CD4-positive, alpha-beta memory T cell (primary cell): ENCODE data around the gene CELF2. TPM values are rescaled to one million over a fixed set of nuclear protein-coding genes. Genes with fewer than 3 reads are reported as not detected.

Experiments
- CTCF ChIA-PET: fragments of 350-600 bp; sonication (Branson Sonifier 250); formaldehyde crosslinking; loops from one replicate; lab custom pipeline; 2021; ENCODE audit warnings: inconsistent platforms; ENCODE audit not compliant: partially characterized antibody; lab: Charles Lee
- POLR2A ChIA-PET: fragments of 350-600 bp; sonication (Branson Sonifier 250); formaldehyde crosslinking; loops from one replicate; lab custom pipeline; 2021; ENCODE audit not compliant: partially characterized antibody; lab: Charles Lee
- DNase-seq, 5 donors: peaks; one replicate each; pipeline versions ENCODE4 v3.0.0 to v3.0.0-alpha.2; 2020 to 2022; ENCODE audit warnings: mixed read lengths in 1 of 5
- H3K27ac ChIP-seq: one replicate; pipeline ENCODE4 v1.7.0; 2013; ENCODE audit warnings: low read depth, low read length
- H3K27me3 ChIP-seq: 2 replicates; pipeline ENCODE4 v1.7.0; 2013; ENCODE audit warnings: mild to moderate bottlenecking, low read length, moderate library complexity; ENCODE audit not compliant: insufficient read depth
- H3K36me3 ChIP-seq: 2 replicates; pipeline ENCODE4 v1.7.0; 2013; ENCODE audit warnings: mild to moderate bottlenecking, low read length, moderate library complexity; ENCODE audit not compliant: insufficient read depth
- H3K4me1 ChIP-seq: 2 replicates; pipeline ENCODE4 v1.7.0; 2013; ENCODE audit warnings: mild to moderate bottlenecking, low read length, moderate library complexity; ENCODE audit not compliant: insufficient read depth
- H3K4me3 ChIP-seq, 2 donors: one replicate each; pipeline ENCODE4 v1.7.0; 2013; ENCODE audit warnings: low read length in 2 of 2, mild to moderate bottlenecking in 1 of 2
- H3K9me3 ChIP-seq, 2 donors: one replicate each; pipeline ENCODE4 v1.7.0; 2013; ENCODE audit warnings: low read length in 2 of 2, control low read depth in 1 of 2; ENCODE audit not compliant: control insufficient read depth in 1 of 2
- H3K27ac Mint-ChIP-seq, 7 donors: one replicate each; pipeline ENCODE4 v1.8.0; 2020 to 2021; ENCODE audit warnings: mixed read lengths in 7 of 7, mild to moderate bottlenecking in 6 of 7, inconsistent platforms in 3 of 7, moderate library complexity in 3 of 7
- H3K27me3 Mint-ChIP-seq, 2 donors: one replicate each; pipeline ENCODE4 v1.8.0; 2020 to 2021; ENCODE audit warnings: mixed read lengths in 2 of 2
- H3K36me3 Mint-ChIP-seq, 2 donors: one replicate each; pipeline ENCODE4 v1.8.0; 2020 to 2021; ENCODE audit warnings: mixed read lengths in 2 of 2, inconsistent platforms in 1 of 2, mild to moderate bottlenecking in 1 of 2
- H3K4me1 Mint-ChIP-seq, 4 donors: one replicate each; pipeline ENCODE4 v1.8.0; 2020 to 2021; ENCODE audit warnings: mixed read lengths in 4 of 4, mild to moderate bottlenecking in 1 of 4
- H3K4me3 Mint-ChIP-seq, 8 donors: one replicate each; pipeline ENCODE4 v1.8.0; 2020 to 2021; ENCODE audit warnings: mixed read lengths in 8 of 8, mild to moderate bottlenecking in 7 of 8, moderate library complexity in 6 of 8, inconsistent platforms in 3 of 8
- H3K9me3 Mint-ChIP-seq, 8 donors: one replicate each; pipeline ENCODE4 v1.8.0; 2020 to 2021; ENCODE audit warnings: mixed read lengths in 8 of 8, mild to moderate bottlenecking in 5 of 8, inconsistent platforms in 3 of 8, moderate library complexity in 1 of 8
- intact Hi-C: fragments of 100-400 bp; cut with micrococcal nuclease; formaldehyde crosslinking; loops from one replicate; pipeline ENCODE4 v1.15.1; 2023
- polyA plus RNA-seq, 2 donors: library from polyadenylated mRNA; unstranded; fragments of 300-500 nt; fragmentation: Illumina TruSeq; gene quantifications; one replicate each; pipeline ENCODE4 v1.2.3, GENCODE V29; 2021
- total RNA-seq, 2 experiments: library from RNA; stranded (reverse); gene quantifications; one replicate each; pipeline ENCODE4 v1.2.3, GENCODE V29; 2021

CELF2 gene
- total and polyA plus RNA-seq, 4 experiments from 2014 or later = 122 to 180 (median 167) TPM

DNA sequence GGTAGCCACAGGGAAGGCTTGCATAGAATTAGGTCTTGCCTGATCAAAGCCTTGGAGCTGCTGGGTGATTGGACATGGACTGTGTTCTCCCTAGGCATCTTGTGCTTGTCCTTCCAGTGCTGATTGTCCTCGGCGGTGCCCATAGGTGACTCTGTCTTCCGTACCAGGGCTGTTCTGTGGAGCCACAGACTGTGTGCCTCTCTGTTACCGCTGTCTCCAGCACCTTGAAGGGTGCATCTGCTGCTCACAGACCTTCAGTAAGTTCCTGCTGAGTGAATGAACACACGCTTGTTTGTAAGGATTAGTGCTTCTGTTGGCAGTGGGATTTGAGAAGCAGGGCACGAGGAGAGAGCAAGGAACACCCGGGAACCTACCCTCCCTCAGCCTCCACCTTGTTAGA lies 116.7 kb downstream of the CELF2 start:
- H3K27me3 ChIP-seq = no peaks in the 10 kb centered on the region
- H3K4me1 ChIP-seq = no peaks in the 10 kb centered on the region
- no peaks in the 10 kb centered on the region for H3K36me3 ChIP-seq
- H3K4me3 Mint-ChIP-seq = no peak overlapping the region
- H3K9me3 Mint-ChIP-seq = no peaks in the 10 kb centered on the region
- no peaks in the 10 kb centered on the region for H3K9me3 ChIP-seq
- ChIA-PET CTCF (no interaction called here), POLR2A (no interaction called here)
- peaks cover under 1 to 10% (median 3%) of the 10 kb centered on the region in 4 donors for H3K4me1 Mint-ChIP-seq
- peak overlapping the region in 1 of 7 donors; percentile 39 for H3K27ac Mint-ChIP-seq
- DNase-seq = no peak
- no peak overlapping the region for H3K4me3 ChIP-seq
- no peaks in the 10 kb centered on the region for H3K36me3 Mint-ChIP-seq
- intact Hi-C loops = no loop called here
- H3K27me3 Mint-ChIP-seq = no peaks in the 10 kb centered on the region
- no peak overlapping the region for H3K27ac ChIP-seq

DNA sequence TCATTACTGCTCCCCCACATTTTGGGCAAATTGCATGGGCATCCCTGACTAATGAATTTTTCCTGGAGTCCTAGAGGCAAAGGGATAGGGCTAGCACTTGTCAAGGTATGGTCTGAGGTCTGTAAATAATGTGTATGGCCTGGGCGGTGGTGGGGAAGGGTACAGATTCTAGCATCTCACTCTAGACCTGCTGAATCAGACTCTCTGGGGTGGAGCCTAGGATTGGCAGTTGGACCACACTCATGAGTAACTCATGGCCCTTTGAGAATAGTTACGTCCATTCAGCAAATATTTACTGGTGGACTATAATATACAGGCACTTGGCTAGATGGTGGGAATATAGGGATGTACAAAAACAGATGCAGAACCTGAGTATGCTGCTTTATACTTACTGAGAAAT lies 118.0 kb downstream of the CELF2 start:
- no peaks in the 10 kb centered on the region for H3K36me3 Mint-ChIP-seq

DNA sequence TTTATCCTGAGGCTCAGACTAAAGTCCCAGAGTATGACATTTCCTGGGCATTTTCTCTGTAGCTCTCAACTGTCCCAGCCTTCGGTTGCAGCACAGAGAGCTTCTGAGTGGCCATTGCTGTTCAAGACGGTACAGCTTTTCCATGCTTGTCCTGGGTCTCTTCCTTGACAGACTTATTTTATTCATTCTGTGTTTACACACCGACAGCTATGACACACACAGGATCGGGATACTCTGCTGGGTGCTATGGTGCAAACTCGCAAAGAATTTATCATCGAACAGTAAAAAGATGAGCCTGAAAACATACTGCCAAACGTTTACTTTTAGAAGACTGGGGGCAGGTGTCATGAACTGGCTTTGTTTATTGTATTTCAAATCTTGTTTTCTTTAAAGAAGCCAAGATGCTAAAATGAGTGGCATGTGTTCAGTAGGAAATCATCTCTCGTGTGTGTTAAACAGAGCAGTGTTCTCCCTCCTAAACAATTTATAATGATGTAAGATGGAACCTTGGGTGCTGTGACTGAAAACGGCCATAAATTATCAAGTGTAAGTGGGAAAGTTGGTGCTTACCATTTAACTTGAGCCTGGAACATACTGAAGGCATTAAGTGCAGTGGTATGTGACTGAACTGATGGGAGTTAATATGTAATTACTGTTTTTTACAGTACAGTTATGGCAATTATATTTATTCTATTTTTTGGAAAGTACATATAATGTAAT lies 120.8 kb downstream of the CELF2 start:
- Mint-ChIP-seq H3K27ac (no peak overlapping the region), H3K4me1 (peaks cover 22 to 44% (median 34%) of the 10 kb centered on the region in 4 donors)
- POLR2A ChIA-PET = interaction anchor here (1.1 to 19.5 kb wide), 3 partner anchors 12 to 88 kb away, joined by 3 to 1422 read pairs (median 4); no protein-coding TSS in a partner anchor

More for the DNA sequence above, 118.0 kb downstream of the CELF2 start:
- no peaks in the 10 kb centered on the region for H3K27me3 ChIP-seq
- ChIA-PET CTCF (interaction anchor here (1.2 kb wide), 1 partner anchor 33 kb away, joined by 3 read pairs; no protein-coding TSS in a partner anchor), POLR2A (interaction anchor here (1.0 to 1.2 kb wide), 3 partner anchors 10 to 43 kb away, joined by 3 read pairs; no protein-coding TSS in a partner anchor)
- Mint-ChIP-seq H3K27ac (no peak overlapping the region), H3K9me3 (no peaks in the 10 kb centered on the region), H3K4me1 (peaks cover 1 to 16% (median 11%) of the 10 kb centered on the region in 4 donors), H3K4me3 (no peak overlapping the region), H3K27me3 (no peaks in the 10 kb centered on the region)
- no peaks in the 10 kb centered on the region for H3K9me3 ChIP-seq
- H3K4me3 ChIP-seq = no peak overlapping the region
- no peaks in the 10 kb centered on the region for H3K36me3 ChIP-seq
- no peak for DNase-seq
- intact Hi-C loops = no loop called here
- no peak overlapping the region for H3K27ac ChIP-seq
- peaks cover 5% of the 10 kb centered on the region for H3K4me1 ChIP-seq

DNA sequence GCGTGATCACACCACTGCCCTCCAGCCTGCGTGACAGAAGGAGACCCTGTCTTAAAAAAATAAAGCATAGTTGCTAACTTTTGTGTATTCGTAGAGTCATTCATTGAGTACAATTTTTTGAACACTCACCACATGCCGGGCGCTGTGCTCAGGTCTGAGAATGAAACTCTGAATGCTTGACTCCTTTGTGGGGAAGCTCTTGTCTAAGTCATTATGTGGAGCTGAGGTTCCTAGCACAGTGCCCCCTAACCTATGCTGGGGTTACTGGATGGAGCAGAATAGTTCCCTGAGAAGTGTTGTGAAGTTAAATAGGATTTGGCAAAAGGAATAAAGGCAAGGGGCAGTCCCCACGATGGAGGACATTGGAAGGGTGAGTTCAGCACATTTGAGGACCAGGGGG lies 123.3 kb downstream of the CELF2 start:
- Mint-ChIP-seq H3K27me3 (no peaks in the 10 kb centered on the region), H3K36me3 (no peaks in the 10 kb centered on the region), H3K4me1 (peaks cover 39 to 63% (median 56%) of the 10 kb centered on the region in 4 donors), H3K9me3 (no peaks in the 10 kb centered on the region), H3K27ac (peak overlapping the region; percentile 77 to 95 (median 91)), H3K4me3 (peak overlapping the region in 6 of 8 donors; percentile 6 to 80 (median 72))
- intact Hi-C loops = no loop called here
- H3K4me1 ChIP-seq = peaks cover 55% of the 10 kb centered on the region
- H3K36me3 ChIP-seq = no peaks in the 10 kb centered on the region
- no peaks in the 10 kb centered on the region for H3K27me3 ChIP-seq
- peak overlapping the region; percentile 3 for H3K27ac ChIP-seq
- DNase-seq = no peak
- POLR2A ChIA-PET = interaction anchor here (1.1 to 19.5 kb wide), 2 partner anchors 9 to 31 kb away, joined by 13 to 1422 read pairs; no protein-coding TSS in a partner anchor
- CTCF ChIA-PET = interaction anchor here (0.9 to 16.9 kb wide), 3 partner anchors 28 to 35 kb away, joined by 3 to 308 read pairs (median 4); no protein-coding TSS in a partner anchor
- H3K4me3 ChIP-seq = no peak overlapping the region
- no peaks in the 10 kb centered on the region for H3K9me3 ChIP-seq

More for the DNA sequence above, 120.8 kb downstream of the CELF2 start:
- Histone ChIP-seq H3K36me3 (no peaks in the 10 kb centered on the region), H3K4me3 (no peak overlapping the region), H3K27me3 (no peaks in the 10 kb centered on the region), H3K9me3 (no peaks in the 10 kb centered on the region), H3K27ac (no peak overlapping the region), H3K4me1 (peaks cover 30% of the 10 kb centered on the region)
- H3K36me3 Mint-ChIP-seq = no peaks in the 10 kb centered on the region
- no peaks in the 10 kb centered on the region for H3K27me3 Mint-ChIP-seq
- no peak for DNase-seq
- H3K4me3 Mint-ChIP-seq = no peak overlapping the region
- CTCF ChIA-PET = no interaction called here
- intact Hi-C loops = no loop called here
- no peaks in the 10 kb centered on the region for H3K9me3 Mint-ChIP-seq

DNA sequence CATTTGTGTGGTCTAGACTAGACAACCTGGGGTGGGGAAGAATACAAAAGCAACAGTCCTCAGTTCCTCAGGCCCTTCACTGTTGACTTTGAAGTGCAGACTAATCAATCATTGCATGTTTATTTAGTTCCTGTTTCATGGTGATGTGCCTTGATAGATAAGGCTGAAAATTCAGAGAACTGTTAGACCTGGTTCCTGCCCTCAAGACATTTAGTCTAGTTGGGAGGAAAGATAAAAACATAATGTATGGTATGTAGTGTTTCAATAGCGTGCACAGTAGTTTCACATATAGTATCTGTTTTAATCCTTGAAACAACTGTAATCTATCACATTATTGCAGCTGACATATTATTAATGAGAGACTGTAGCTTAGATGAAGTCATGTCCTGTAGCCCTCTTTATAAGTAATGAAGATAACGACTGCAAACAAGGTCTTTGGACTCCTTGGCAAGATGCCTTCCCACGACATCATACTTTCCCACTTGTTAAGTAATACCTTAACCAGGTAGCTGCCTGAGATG lies 124.0 kb downstream of the CELF2 start:
- Histone ChIP-seq H3K4me3 (no peak overlapping the region), H3K4me1 (peaks cover 62% of the 10 kb centered on the region), H3K36me3 (no peaks in the 10 kb centered on the region), H3K27ac (peak overlapping the region; percentile 3), H3K9me3 (no peaks in the 10 kb centered on the region), H3K27me3 (no peaks in the 10 kb centered on the region)
- DNase-seq = peak in 1 of 5 donors; percentile 51
- H3K27ac Mint-ChIP-seq = peak overlapping the region; percentile 87 to 95 (median 91)
- ChIA-PET CTCF (interaction anchor here (0.9 to 16.9 kb wide), 4 partner anchors 28 to 41 kb away, joined by 3 to 308 read pairs (median 4); no protein-coding TSS in a partner anchor), POLR2A (interaction anchor here (1.1 to 19.5 kb wide), 2 partner anchors 8 to 30 kb away, joined by 13 to 1422 read pairs; no protein-coding TSS in a partner anchor)
- no peaks in the 10 kb centered on the region for H3K9me3 Mint-ChIP-seq
- H3K27me3 Mint-ChIP-seq = no peaks in the 10 kb centered on the region
- peaks cover 44 to 69% (median 62%) of the 10 kb centered on the region in 4 donors for H3K4me1 Mint-ChIP-seq
- H3K36me3 Mint-ChIP-seq = no peaks in the 10 kb centered on the region
- H3K4me3 Mint-ChIP-seq = peak overlapping the region in 7 of 8 donors; percentile 6 to 80 (median 70)
- intact Hi-C loops = no loop called here

DNA sequence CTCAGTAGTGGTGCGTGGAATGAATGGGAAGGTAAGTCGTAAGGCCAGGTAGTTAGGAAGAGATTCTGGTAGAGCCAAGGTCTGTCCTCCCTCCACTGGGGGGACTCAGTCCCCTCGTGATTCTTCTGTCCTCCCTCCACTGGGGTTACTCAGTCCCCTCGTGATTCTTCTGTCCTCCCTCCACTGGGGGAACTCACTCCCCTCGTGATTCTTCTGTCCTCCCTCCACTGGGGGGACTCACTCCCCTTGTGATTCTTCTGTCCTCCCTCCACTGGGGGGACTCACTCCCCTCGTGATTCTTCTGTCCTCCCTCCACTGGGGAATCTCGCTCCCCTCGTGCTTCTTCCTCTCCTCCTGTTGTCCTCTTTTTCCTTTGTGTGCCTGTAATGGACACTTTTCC lies 125.1 kb downstream of the CELF2 start:
- Histone ChIP-seq H3K27ac (peak overlapping the region; percentile 11), H3K4me3 (no peak overlapping the region), H3K36me3 (no peaks in the 10 kb centered on the region), H3K27me3 (no peaks in the 10 kb centered on the region), H3K9me3 (no peaks in the 10 kb centered on the region), H3K4me1 (peaks cover 73% of the 10 kb centered on the region)
- no peak for DNase-seq
- Mint-ChIP-seq H3K4me3 (peak overlapping the region in 2 of 8 donors; percentile 13 to 15), H3K4me1 (peaks cover 55 to 81% (median 73%) of the 10 kb centered on the region in 4 donors), H3K36me3 (no peaks in the 10 kb centered on the region), H3K9me3 (no peaks in the 10 kb centered on the region), H3K27ac (peak overlapping the region; percentile 75 to 93 (median 89)), H3K27me3 (no peaks in the 10 kb centered on the region)
- ChIA-PET POLR2A (interaction anchor here (19.5 kb wide), 1 partner anchor 29 kb away, joined by 1422 read pairs; no protein-coding TSS in a partner anchor), CTCF (interaction anchor here (16.9 kb wide), 1 partner anchor 27 kb away, joined by 308 read pairs; no protein-coding TSS in a partner anchor)
- intact Hi-C loops = no loop called here

DNA sequence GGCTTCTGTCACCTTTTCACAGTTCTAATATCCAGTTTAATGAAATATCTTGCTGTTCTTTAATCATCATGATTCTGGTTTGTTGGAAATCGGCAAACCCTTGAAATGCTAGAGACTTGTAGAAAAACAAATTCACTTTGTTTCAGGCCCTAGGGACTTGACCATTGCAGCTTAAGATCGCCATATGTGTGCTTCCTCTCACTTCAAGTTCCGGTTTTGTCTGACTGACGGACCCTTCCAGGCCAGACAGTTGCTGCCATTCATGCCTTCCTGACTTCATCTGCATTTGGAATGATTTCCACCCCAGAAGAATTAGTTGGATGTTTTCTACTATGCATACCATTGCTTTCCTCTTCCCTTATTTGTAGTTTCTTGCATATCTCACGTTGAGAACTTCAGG lies 125.6 kb downstream of the CELF2 start:
- H3K36me3 Mint-ChIP-seq = no peaks in the 10 kb centered on the region
- DNase-seq = no peak
- Histone ChIP-seq H3K36me3 (no peaks in the 10 kb centered on the region), H3K4me3 (no peak overlapping the region), H3K9me3 (no peaks in the 10 kb centered on the region), H3K27ac (peak overlapping the region; percentile 11), H3K27me3 (no peaks in the 10 kb centered on the region), H3K4me1 (peaks cover 78% of the 10 kb centered on the region)
- CTCF ChIA-PET = interaction anchor here (16.9 kb wide), 1 partner anchor 26 kb away, joined by 308 read pairs; no protein-coding TSS in a partner anchor
- intact Hi-C loops = no loop called here
- peak overlapping the region; percentile 24 to 93 (median 89) for H3K27ac Mint-ChIP-seq
- H3K9me3 Mint-ChIP-seq = no peaks in the 10 kb centered on the region
- peak overlapping the region in 3 of 8 donors; percentile 1 to 15 (median 13) for H3K4me3 Mint-ChIP-seq
- POLR2A ChIA-PET = interaction anchor here (19.5 kb wide), 1 partner anchor 29 kb away, joined by 1422 read pairs; no protein-coding TSS in a partner anchor
- H3K4me1 Mint-ChIP-seq = peaks cover 60 to 85% (median 78%) of the 10 kb centered on the region in 4 donors
- no peaks in the 10 kb centered on the region for H3K27me3 Mint-ChIP-seq
